A673 (cell line): ENCODE results near the gene TINAGL1. TPM values are rescaled to one million over a fixed set of nuclear protein-coding genes. Genes with fewer than 3 reads are reported as not detected.

ENCODE experiments used
- BruUV-seq: library from RNA; stranded (reverse); fragments of 400-500 nt; replicated peaks from 2 replicates; lab custom pipeline; 2021; lab: Mats Ljungman, UMichigan
- CTCF ChIA-PET: fragments of 300-600 bp; sonication (Branson Sonifier 250); formaldehyde crosslinking; loops from one replicate; lab custom pipeline; 2022; ENCODE audit warnings: antibody characterized with exemption; lab: Charles Lee
- POLR2A ChIA-PET: fragments of 300-600 bp; sonication (Branson Sonifier 250); formaldehyde crosslinking; loops from one replicate; lab custom pipeline; 2022; ENCODE audit warnings: antibody characterized with exemption; ENCODE audit not compliant: low non-redundant PET; lab: Charles Lee
- DNase-seq: peaks from one replicate; pipeline ENCODE4 v3.0.0-alpha.2; 2015; ENCODE audit warnings: low spot score
- H3K27ac ChIP-seq: fragments of 200-600 bp; sonication (generic); 2 replicates; pipeline ENCODE4 v1.5.1; 2016; ENCODE audit warnings: mixed run types, low read depth, mild to moderate bottlenecking, mixed read lengths, antibody characterized with exemption, low read length; ENCODE audit not compliant: poor library complexity, severe bottlenecking
- H3K27me3 ChIP-seq: fragments of 200-600 bp; sonication (generic); replicated peaks from 2 replicates; pipeline ENCODE4 v1.6.1; 2017; ENCODE audit warnings: mixed run types, low read depth, mild to moderate bottlenecking, mixed read lengths, antibody characterized with exemption, low read length; ENCODE audit not compliant: insufficient read depth, poor library complexity
- H3K36me3 ChIP-seq: fragments of 200-600 bp; sonication (generic); 2 replicates; pipeline ENCODE4 v1.6.1; 2016; ENCODE audit warnings: mixed run types, mild to moderate bottlenecking, mixed read lengths, antibody characterized with exemption, low read length; ENCODE audit not compliant: insufficient read depth, poor library complexity, severe bottlenecking
- H3K4me1 ChIP-seq: fragments of 200-600 bp; sonication (generic); 2 replicates; pipeline ENCODE4 v1.6.1; 2017; ENCODE audit warnings: mixed run types, mild to moderate bottlenecking, mixed read lengths, antibody characterized with exemption, low read length; ENCODE audit not compliant: insufficient read depth, poor library complexity, severe bottlenecking
- H3K4me3 ChIP-seq: fragments of 200-600 bp; sonication (generic); 2 replicates; pipeline ENCODE4 v1.5.1; 2016; ENCODE audit warnings: low read depth, mixed run types, mild to moderate bottlenecking, mixed read lengths, low read length; ENCODE audit not compliant: poor library complexity, severe bottlenecking
- H3K9me3 ChIP-seq: fragments of 200-600 bp; sonication (generic); 2 replicates; pipeline ENCODE4 v1.6.1; 2016; ENCODE audit warnings: mixed run types, low read depth, mild to moderate bottlenecking, mixed read lengths, antibody characterized with exemption, low read length; ENCODE audit not compliant: poor library complexity, severe bottlenecking
- CTCF ChIP-seq: fragments of 300-800, 200-600 bp; sonication (generic); conservative IDR thresholded peaks from 2 replicates; pipeline ENCODE4 v1.5.1; 2017; ENCODE audit warnings: low read depth, mild to moderate bottlenecking, antibody characterized with exemption, low read length, moderate library complexity, mixed read lengths
- EZH2 ChIP-seq: fragments of 200-600 bp; sonication (generic); IDR thresholded peaks from 2 replicates; pipeline ENCODE4 v1.6.1; 2017; ENCODE audit warnings: borderline replicate concordance, low read depth, mild to moderate bottlenecking, mixed read lengths, antibody characterized with exemption, low read length; ENCODE audit not compliant: poor library complexity, severe bottlenecking
- intact Hi-C: fragments of 100-400 bp; cut with micrococcal nuclease; formaldehyde crosslinking; loops from one replicate; pipeline ENCODE4 v1.10.0; 2022; ENCODE audit not compliant: unreplicated experiment
- total RNA-seq: library from RNA; stranded (reverse); gene quantifications from 2 replicates; pipeline ENCODE4 v1.2.3, GENCODE V29; 2021

TINAGL1 gene
- total RNA-seq, 1 experiment from 2014 or later = not detected

GRCh38 chr1:31592132-31592531, 15.8 kb downstream of the TINAGL1 start:
- H3K36me3 ChIP-seq = no peaks in the 10 kb centered on the region
- ChIA-PET CTCF (no interaction called here), POLR2A (no interaction called here)
- no peaks in the 10 kb centered on the region for H3K9me3 ChIP-seq
- TF ChIP-seq EZH2 (no peak), CTCF (no peak)
- no TSS peak for BruUV-seq
- peaks cover 13% of the 10 kb centered on the region for H3K4me1 ChIP-seq
- no peak overlapping the region for H3K4me3 ChIP-seq
- no peaks in the 10 kb centered on the region for H3K27me3 ChIP-seq
- H3K27ac ChIP-seq = no peak overlapping the region
- DNase-seq = no peak
- intact Hi-C loops = no loop called here

- H3K27me3 ChIP-seq = no peaks in the 10 kb centered on the region
- no peak for TF ChIP-seq CTCF
- TF ChIP-seq EZH2 = no peak
- no peak for DNase-seq
- intact Hi-C loops = no loop called here
- ChIA-PET CTCF (interaction anchor here (0.6 to 0.7 kb wide), 2 partner anchors 14 to 199 kb away, joined by 4 to 5 read pairs; no protein-coding TSS in a partner anchor), POLR2A (no interaction called here)
- H3K36me3 ChIP-seq = no peaks in the 10 kb centered on the region
- peaks cover 7% of the 10 kb centered on the region for H3K4me1 ChIP-seq
- no peaks in the 10 kb centered on the region for H3K9me3 ChIP-seq
- no peak overlapping the region for H3K4me3 ChIP-seq
- no TSS peak for BruUV-seq
- H3K27ac ChIP-seq = no peak overlapping the region
Observed at GRCh38 chr1:31593136-31593665, 16.9 kb downstream of the TINAGL1 start.

GRCh38 chr1:31593770-31594632, 17.7 kb downstream of the TINAGL1 start:
- H3K27ac ChIP-seq = no peak overlapping the region
- no peaks in the 10 kb centered on the region for H3K36me3 ChIP-seq
- TF ChIP-seq EZH2 (no peak), CTCF (peak; percentile 94)
- no TSS peak for BruUV-seq
- no peak overlapping the region for H3K4me3 ChIP-seq
- CTCF ChIA-PET = interaction anchor here (0.7 kb wide), 1 partner anchor 15 kb away, joined by 5 read pairs; no protein-coding TSS in a partner anchor
- H3K4me1 ChIP-seq = no peaks in the 10 kb centered on the region
- DNase-seq = peak; percentile 83
- intact Hi-C loops = loop anchor here (2.0 kb wide), 1 partner anchor 29 kb away; no protein-coding TSS in a partner anchor
- H3K9me3 ChIP-seq = no peaks in the 10 kb centered on the region
- POLR2A ChIA-PET = interaction anchor here (0.7 kb wide), 1 partner anchor 73 kb away, joined by 11 read pairs; no protein-coding TSS in a partner anchor
- H3K27me3 ChIP-seq = no peaks in the 10 kb centered on the region
